ENCODE results near the gene DCAF5. TPM values are rescaled to one million over a fixed set of nuclear protein-coding genes. Genes with fewer than 3 reads are reported as not detected.

Gene DCAF5
- total and polyA plus RNA-seq, 2 of the 13 experiments (the other 11 are each of a cell fraction or from before 2014, with no cell fraction given), result 13.4 to 31.6 TPM

DNA sequence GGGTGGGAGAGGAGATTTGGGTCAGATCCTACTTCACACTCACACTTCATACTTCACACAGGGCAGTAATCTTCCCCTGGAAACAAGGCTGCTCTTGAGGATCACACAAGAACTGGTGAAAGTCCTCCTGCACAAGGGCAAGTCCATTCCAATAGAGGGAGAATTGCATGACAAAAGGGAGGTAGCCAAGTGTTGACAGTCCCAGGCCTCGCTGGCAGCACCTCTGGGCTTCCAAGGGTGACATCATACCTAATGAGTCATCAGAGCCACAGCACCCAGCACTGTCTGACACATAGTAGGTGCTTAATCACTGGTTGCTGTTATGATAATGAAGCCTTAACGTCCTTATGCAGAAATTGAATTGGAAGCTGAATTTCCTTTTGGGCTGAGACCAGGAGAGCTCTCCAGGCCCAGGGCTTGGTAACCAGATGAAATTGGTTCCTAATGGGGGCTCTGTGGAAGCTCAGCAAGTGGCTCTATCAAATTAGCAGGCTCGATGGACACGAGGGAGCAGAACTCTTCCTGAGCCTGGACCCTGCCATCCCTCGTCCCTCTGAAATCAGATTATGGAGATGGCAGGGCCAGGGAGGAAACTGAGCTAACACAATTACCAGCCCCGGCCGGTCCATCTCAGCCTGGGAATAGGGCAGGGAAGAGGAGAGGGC lies 115.0 kb downstream of the DCAF5 start:
- DNase-seq (ENCODE audit: low spot score), result no peak
- Histone ChIP-seq H3K27ac (ENCODE audit: extremely low read length, insufficient read depth, low read length) (no peak overlapping the region), H3K9ac (ENCODE audit: insufficient read depth, low read depth, low read length) (no peak overlapping the region), H2AFZ (ENCODE audit: low read length) (no peak overlapping the region), H3K9me3 (ENCODE audit: low read length) (no peaks in the 10 kb centered on the region), H3K4me3 (replicated peaks in 1 of 3; ENCODE audit: insufficient read depth in 1 of 3, low read depth in 2 of 3, low read length in 3 of 3) (no peak overlapping the region), H4K20me1 (ENCODE audit: insufficient read depth, low read length) (no peaks in the 10 kb centered on the region), H3K36me3 (replicated peaks in 1 of 2; ENCODE audit: control insufficient read depth in 1 of 2, insufficient read depth in 2 of 2, low read length in 2 of 2) (no peaks in the 10 kb centered on the region), H3K4me2 (ENCODE audit: low read depth, low read length) (no peak overlapping the region), H3K4me1 (ENCODE audit: insufficient read depth, low read length) (peaks cover 21% of the 10 kb centered on the region; the same call in 1 of the 2 replicates), H3K79me2 (ENCODE audit: insufficient read depth, low read length) (no peaks in the 10 kb centered on the region), H3K27me3 (ENCODE audit: control insufficient read depth in 1 of 2, insufficient read depth in 2 of 2, low read length in 2 of 2) (peaks cover 0 to 24% of the 10 kb centered on the region in 2 experiments; a peak in 3 of 5 replicates)
- in situ Hi-C loops (cut with HindIII; ENCODE audit: extremely low pct_ligation_motif_present, low pct_unique_long_range_greater_than_20kb) (no loop called here), intact Hi-C loops (cut with micrococcal nuclease; ENCODE audit: unreplicated experiment) (no loop called here)
- TF ChIP-seq ZNF7 (CRISPR knock-in tag; IDR thresholded peaks at IDR 0.05) (peak; percentile 62; the same call in 1 of the 2 replicates), FOSL2 (CRISPR knock-in tag; IDR thresholded peaks at IDR 0.05) (peak; percentile 82), RELA (CRISPR knock-in tag; IDR thresholded peaks at IDR 0.05) (no peak), ZKSCAN1 (IDR thresholded peaks at IDR 0.05; ENCODE audit: low read length) (peak; percentile 87)
- TF ChIP-seq, protein P1, sequence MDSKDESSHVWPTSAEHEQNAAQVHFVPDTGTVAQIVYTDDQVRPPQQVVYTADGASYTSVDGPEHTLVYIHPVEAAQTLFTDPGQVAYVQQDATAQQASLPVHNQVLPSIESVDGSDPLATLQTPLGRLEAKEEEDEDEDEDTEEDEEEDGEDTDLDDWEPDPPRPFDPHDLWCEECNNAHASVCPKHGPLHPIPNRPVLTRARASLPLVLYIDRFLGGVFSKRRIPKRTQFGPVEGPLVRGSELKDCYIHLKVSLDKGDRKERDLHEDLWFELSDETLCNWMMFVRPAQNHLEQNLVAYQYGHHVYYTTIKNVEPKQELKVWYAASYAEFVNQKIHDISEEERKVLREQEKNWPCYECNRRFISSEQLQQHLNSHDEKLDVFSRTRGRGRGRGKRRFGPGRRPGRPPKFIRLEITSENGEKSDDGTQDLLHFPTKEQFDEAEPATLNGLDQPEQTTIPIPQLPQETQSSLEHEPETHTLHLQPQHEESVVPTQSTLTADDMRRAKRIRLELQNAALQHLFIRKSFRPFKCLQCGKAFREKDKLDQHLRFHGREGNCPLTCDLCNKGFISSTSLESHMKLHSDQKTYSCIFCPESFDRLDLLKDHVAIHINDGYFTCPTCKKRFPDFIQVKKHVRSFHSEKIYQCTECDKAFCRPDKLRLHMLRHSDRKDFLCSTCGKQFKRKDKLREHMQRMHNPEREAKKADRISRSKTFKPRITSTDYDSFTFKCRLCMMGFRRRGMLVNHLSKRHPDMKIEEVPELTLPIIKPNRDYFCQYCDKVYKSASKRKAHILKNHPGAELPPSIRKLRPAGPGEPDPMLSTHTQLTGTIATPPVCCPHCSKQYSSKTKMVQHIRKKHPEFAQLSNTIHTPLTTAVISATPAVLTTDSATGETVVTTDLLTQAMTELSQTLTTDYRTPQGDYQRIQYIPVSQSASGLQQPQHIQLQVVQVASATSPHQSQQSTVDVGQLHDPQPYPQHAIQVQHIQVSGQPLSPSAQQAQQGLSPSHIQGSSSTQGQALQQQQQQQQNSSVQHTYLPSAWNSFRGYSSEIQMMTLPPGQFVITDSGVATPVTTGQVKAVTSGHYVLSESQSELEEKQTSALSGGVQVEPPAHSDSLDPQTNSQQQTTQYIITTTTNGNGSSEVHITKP (CRISPR knock-in tag; IDR thresholded peaks at IDR 0.05; ENCODE audit: low read depth), result peak; percentile 81
- ChIA-PET POLR2A (no interaction called here), CTCF (ENCODE audit: low intra/inter-chr PET ratio, low total read pairs) (no interaction called here)
- WGBS (ENCODE audit: low lambda C conversion rate), result 37% methylated on average over 7 of the region's 7 CpGs
- BruUV-seq (replicated peaks), result no TSS peak
- FAIRE-seq, result no peak
- ATAC-seq, result no peak

Data from HepG2 (cell line).